ENCODE results near the gene AMY1B.
"Not testable (repeated sequence)": the region's sequence is repeated elsewhere in the genome, so short reads cannot be mapped to it uniquely, and the experiment has no call there.

The AMY1B gene

DNA sequence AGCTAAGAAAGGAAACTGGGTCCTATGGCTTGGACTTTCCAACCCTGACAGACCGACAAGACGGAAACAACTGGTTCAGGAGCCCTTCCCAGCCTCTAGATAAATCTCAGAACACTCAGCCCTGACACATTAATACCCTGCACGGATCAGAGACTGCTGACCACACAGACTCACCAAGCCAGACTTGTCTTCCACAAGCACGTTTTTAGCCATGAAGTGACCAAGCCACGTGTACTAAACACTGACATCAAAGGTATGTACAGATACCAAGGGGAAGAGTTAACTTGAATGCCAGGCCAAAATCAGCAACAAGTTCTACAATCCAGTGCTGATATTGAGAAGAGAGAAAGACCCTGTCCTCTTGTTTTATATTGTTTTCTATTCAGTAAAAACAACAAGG is at the start of gene AMY1B:
TSS of gene AMY1B (minus strand) at position 101 of the 400 bp plus-strand sequence. CDS start 571 bp downstream, outside the sequence.
- DNase-seq: not testable (repeated sequence)

- DNase-seq: not testable (repeated sequence)
Observed at GRCh38 chr1:103745040-103745439, 49.0 kb upstream of the AMY1B start.

DNA sequence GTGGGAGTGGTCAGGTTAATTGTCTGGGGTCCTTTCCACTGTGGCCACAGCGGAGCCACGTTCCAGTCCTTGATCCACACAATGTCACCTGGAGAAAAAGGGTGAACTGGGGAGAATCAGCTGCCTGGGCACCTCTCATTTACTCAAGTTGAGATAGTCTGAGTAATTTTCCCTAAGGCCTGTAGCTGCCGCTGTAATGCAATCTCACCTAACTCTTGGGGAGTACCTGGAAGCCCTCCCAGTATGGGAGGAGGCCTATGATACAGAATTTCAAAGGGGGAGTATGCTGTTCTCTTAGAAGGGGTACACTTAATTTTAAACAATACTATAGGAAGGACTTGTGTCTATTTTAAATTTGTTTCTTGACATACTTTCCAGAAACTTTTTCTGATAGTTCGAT is 48.4 kb upstream of the AMY1B start:
- not testable (repeated sequence) for DNase-seq

- not testable (repeated sequence) for DNase-seq
Observed at GRCh38 chr1:103738031-103738430, 42.0 kb upstream of the AMY1B start.

DNA sequence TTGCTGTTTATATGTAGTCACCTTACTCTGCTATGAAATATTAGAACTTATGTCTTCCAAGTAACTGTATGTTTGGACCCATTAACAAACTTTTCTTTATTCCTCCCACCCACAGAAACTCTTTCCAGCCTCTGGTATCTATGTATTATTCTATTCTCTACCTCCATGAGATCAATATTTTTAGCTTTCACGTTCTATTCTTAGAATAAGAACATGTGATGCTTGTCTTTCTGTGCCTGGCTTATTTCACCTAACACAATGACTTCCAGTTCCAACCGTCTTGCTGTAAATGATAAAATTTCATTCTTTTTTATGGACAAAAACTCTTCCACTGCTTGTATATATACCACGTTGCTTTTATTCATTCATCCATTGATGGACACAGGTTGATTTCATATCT is 39.3 kb upstream of the AMY1B start:
- DNase-seq: not testable (repeated sequence)

DNA sequence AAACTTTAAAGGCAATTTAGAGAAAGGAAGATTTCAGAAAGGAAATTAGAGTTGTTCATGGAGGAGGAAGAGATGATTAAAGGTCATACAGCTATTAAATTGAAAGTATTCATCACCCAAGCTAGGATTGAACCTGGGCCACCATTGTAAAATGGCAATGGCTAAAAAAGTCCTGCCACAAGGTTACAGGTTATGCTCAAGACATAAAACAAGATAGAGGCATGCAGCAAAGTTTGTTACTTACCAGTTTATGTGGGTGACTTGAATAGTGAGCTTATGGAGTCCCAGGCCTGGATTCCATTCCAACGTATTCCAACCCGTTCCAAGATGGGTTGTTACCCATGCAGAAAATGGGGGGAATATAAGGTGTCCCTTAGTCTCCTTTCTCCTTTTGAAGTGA is 25.5 kb upstream of the AMY1B start:
- not testable (repeated sequence) for DNase-seq

DNA sequence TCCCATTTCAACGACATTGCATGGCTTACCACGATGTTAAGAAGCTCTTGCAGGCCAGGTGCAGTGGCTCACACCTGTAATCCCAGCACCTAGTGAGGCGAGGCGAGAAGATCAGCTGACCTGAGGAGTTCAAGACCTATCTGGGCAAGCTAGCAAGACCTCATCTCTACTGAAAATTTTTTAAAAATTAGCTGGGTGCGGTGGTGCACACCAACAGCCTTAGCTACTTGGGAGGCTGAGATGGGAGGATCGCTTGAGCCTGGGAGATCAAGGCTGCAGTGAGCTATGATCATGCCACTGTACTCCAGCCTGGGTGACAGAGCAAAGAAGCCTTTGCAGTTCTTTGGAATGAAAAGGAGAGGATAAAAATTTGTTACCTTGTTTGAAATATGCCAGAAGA is 21.4 kb upstream of the AMY1B start:
- DNase-seq: not testable (repeated sequence)

DNA sequence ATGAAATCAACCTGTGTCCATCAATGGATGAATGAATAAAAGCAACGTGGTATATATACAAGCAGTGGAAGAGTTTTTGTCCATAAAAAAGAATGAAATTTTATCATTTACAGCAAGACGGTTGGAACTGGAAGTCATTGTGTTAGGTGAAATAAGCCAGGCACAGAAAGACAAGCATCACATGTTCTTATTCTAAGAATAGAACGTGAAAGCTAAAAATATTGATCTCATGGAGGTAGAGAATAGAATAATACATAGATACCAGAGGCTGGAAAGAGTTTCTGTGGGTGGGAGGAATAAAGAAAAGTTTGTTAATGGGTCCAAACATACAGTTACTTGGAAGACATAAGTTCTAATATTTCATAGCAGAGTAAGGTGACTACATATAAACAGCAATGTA is 14.4 kb upstream of the AMY1B start:
- not testable (repeated sequence) for DNase-seq

- not testable (repeated sequence) for DNase-seq
Observed at GRCh38 chr1:103707670-103708069, 11.7 kb upstream of the AMY1B start.

DNA sequence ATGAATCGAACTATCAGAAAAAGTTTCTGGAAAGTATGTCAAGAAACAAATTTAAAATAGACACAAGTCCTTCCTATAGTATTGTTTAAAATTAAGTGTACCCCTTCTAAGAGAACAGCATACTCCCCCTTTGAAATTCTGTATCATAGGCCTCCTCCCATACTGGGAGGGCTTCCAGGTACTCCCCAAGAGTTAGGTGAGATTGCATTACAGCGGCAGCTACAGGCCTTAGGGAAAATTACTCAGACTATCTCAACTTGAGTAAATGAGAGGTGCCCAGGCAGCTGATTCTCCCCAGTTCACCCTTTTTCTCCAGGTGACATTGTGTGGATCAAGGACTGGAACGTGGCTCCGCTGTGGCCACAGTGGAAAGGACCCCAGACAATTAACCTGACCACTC is 5.2 kb upstream of the AMY1B start:
- not testable (repeated sequence) for DNase-seq

DNA sequence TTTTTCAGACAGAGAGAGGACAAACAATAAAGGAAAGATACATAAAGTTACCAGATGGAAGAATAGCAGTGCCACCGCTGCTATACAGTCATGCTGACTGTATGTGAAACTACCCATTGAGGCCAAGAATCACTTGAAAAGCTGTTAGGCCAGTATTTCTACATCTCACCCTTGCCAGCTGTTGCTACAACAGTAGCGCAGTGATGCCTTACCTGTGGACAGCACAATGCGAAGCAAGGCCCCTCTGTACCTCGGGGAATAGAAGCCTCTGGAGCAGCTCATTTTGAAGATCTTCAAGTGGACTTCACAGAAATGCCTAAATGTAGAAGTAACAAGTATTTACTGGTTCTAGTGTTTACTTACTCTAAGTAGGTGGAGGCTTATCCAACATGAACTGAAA is 4.7 kb upstream of the AMY1B start:
- not testable (repeated sequence) for DNase-seq

DNA sequence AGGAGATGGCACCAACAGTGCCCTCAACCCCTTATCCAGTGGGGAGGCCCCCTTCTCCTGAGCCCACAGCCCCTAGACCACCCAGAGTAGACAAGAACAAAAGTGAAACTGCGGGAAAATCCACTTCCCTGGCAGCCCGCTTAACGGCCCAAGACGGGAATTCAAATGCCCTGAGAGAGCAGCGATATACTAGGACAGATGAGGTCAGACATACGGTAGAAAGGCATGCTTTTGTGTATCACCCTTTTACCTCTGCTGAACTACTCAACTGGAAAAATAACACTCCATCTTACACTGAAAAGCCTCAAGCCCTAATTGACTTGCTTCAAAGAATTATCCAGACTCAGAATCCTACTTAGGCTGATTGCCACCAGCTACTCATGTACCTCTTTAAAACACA is 1.4 kb upstream of the AMY1B start:
- not testable (repeated sequence) for DNase-seq

DNA sequence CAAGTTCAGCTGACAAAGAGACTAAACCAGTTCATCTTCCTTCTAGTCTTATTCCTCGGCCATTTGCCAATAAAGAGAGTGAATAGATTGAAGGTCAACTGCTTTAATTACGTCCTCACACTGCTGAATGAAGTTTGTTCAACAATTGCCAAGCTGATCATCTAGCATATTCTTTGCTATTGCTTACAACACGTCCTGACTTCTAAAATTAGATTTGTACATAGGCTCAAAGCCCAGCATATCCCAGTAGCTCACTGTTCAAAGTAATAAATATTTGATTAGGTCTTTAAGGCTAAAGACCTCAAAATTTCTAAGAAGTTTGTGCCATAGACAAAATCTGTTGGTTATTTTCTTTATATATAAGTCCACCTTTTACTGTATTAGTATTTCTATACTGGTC is 19.7 kb downstream of the AMY1B start:
- not testable (repeated sequence) for DNase-seq

GRCh38 chr1:103655460-103655859 is 40.5 kb downstream of the AMY1B start, which contains the start of gene AMY1A:
TSS of gene AMY1A (plus strand) at chr1:103655760. CDS start at chr1:103656331, 571 bp downstream.
- not testable (repeated sequence) for DNase-seq

- not testable (repeated sequence) for DNase-seq
Observed at GRCh38 chr1:103654133-103654532, 41.9 kb downstream of the AMY1B start.

DNA sequence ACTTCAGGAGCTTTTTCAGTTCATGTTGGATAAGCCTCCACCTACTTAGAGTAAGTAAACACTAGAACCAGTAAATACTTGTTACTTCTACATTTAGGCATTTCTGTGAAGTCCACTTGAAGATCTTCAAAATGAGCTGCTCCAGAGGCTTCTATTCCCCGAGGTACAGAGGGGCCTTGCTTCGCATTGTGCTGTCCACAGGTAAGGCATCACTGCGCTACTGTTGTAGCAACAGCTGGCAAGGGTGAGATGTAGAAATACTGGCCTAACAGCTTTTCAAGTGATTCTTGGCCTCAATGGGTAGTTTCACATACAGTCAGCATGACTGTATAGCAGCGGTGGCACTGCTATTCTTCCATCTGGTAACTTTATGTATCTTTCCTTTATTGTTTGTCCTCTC is 45.1 kb downstream of the AMY1B start:
- DNase-seq: not testable (repeated sequence)

DNA sequence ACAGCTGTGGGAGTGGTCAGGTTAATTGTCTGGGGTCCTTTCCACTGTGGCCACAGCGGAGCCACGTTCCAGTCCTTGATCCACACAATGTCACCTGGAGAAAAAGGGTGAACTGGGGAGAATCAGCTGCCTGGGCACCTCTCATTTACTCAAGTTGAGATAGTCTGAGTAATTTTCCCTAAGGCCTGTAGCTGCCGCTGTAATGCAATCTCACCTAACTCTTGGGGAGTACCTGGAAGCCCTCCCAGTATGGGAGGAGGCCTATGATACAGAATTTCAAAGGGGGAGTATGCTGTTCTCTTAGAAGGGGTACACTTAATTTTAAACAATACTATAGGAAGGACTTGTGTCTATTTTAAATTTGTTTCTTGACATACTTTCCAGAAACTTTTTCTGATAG is 45.7 kb downstream of the AMY1B start:
- DNase-seq: not testable (repeated sequence)

DNA sequence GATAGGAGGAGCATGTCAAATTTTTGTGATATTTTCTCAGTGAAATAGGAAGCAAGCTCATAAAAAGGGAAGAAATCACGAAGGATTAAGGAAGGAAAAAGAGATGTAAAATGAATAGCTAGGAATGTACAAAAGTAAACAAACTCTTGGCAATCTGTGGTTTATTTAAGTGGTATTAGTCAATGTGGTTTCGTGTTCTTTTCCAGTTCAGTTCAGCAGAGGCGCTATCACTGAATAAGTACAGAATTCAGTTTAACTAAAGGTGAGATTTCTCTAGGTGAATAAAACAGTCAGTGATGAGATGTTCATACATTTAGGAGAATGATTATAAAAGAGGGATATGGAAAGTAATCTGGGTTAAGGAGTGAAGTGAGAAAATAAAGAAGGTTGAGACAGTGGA is 52.1 kb downstream of the AMY1B start:
- not testable (repeated sequence) for DNase-seq

- DNase-seq: not testable (repeated sequence)
Observed at GRCh38 chr1:103641194-103641593, 54.8 kb downstream of the AMY1B start.
